GM18505 (cell line): ENCODE data around the gene TPP2.

Source experiments
- ATAC-seq: cut with Tn5 transposase; IDR thresholded peaks from one replicate; pipeline ENCODE4 v1.9.1; 2021; ENCODE audit not compliant: unreplicated experiment
- POLR2A ChIP-seq: IDR thresholded peaks from 4 replicates; pipeline ENCODE4 v1.6.1; 2011; ENCODE audit warnings: borderline replicate concordance; ENCODE audit not compliant: insufficient read depth, insufficient read length; ENCODE audit errors: extremely low read depth

TPP2 gene

GRCh38 chr13:102651892-102652291 is 55.1 kb downstream of the TPP2 start:
- no peak for TF ChIP-seq POLR2A
- no peak for ATAC-seq

GRCh38 chr13:102654756-102655155 is 58.0 kb downstream of the TPP2 start:
- ATAC-seq, result no peak
- TF ChIP-seq POLR2A, result no peak

- TF ChIP-seq POLR2A, result no peak
- ATAC-seq, result no peak
Observed at GRCh38 chr13:102657630-102658029, 60.8 kb downstream of the TPP2 start.

- no peak for ATAC-seq
- no peak for TF ChIP-seq POLR2A
Observed at GRCh38 chr13:102658660-102659059, 61.9 kb downstream of the TPP2 start.

GRCh38 chr13:102659168-102659713 is 62.5 kb downstream of the TPP2 start:
- no peak for ATAC-seq
- TF ChIP-seq POLR2A, result no peak

- ATAC-seq, result no peak
- no peak for TF ChIP-seq POLR2A
Observed at GRCh38 chr13:102667023-102667422, 70.2 kb downstream of the TPP2 start.

- ATAC-seq, result no peak
- no peak for TF ChIP-seq POLR2A
Observed at GRCh38 chr13:102667911-102668310, 71.1 kb downstream of the TPP2 start.

- TF ChIP-seq POLR2A, result no peak
- no peak for ATAC-seq
Observed at GRCh38 chr13:102670130-102670529, 73.3 kb downstream of the TPP2 start.

- TF ChIP-seq POLR2A, result no peak
- ATAC-seq, result no peak
Observed at GRCh38 chr13:102675115-102675514, 78.3 kb downstream of the TPP2 start.

GRCh38 chr13:102677122-102677521 is 80.3 kb downstream of the TPP2 start:
- no peak for TF ChIP-seq POLR2A
- ATAC-seq, result no peak

GRCh38 chr13:102678339-102679107 is 81.7 kb downstream of the TPP2 start:
- ATAC-seq, result no peak
- TF ChIP-seq POLR2A, result no peak

GRCh38 chr13:102679449-102680132 is 82.8 kb downstream of the TPP2 start:
- no peak for ATAC-seq
- TF ChIP-seq POLR2A, result no peak

GRCh38 chr13:102680133-102680717 is 83.4 kb downstream of the TPP2 start:
- no peak for TF ChIP-seq POLR2A
- ATAC-seq, result no peak
